ENCODE data around the gene UFD1. TPM values are rescaled to one million over a fixed set of nuclear protein-coding genes. Genes with fewer than 3 reads are reported as not detected.

Gene UFD1
- total RNA-seq, 2 experiments from 2014 or later, result 65.0 to 78.0 TPM

DNA sequence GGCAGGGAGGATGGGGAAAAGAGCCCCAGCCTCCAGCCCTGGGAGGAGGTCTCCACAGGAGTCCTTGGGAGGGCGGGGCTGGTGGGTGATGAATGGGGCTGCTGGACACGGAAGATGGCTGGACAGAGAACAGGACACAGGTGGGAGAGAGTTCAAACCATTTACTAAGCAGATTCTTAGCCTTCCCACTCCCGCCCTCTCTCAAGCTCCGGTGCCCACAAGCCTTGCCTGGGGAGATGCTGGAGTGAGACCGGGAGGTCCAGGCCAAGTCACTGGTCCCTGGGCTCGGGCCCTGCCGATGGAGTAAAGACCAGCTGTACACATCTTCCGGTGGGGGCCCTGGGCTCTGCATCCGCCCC lies 43.9 kb upstream of the UFD1 start:
- H3K27ac Mint-ChIP-seq, result no peak overlapping the region
- peaks cover 15% of the 10 kb centered on the region for H3K36me3 Mint-ChIP-seq (ENCODE audit: low read depth)
- no peaks in the 10 kb centered on the region for H3K9me3 Mint-ChIP-seq
- H3K4me3 Mint-ChIP-seq, result no peak overlapping the region
- DNase-seq (no peak), ATAC-seq (no peak)
- POLR2A ChIA-PET, result interaction anchor here (1.0 to 2.4 kb wide), 2 partner anchors 17 to 107 kb away, joined by 3 to 6 read pairs; no protein-coding TSS in a partner anchor
- no peak for TF ChIP-seq CTCF (IDR thresholded peaks at IDR 0.05)
- H3K4me1 Mint-ChIP-seq (ENCODE audit: low read depth), result peaks cover 9% of the 10 kb centered on the region
- CTCF ChIA-PET, result interaction anchor here (2.9 kb wide), 1 partner anchor 107 kb away, joined by 10 read pairs; no protein-coding TSS in a partner anchor
- peaks cover 22% of the 10 kb centered on the region for H3K27me3 Mint-ChIP-seq
- intact Hi-C loops (cut with micrococcal nuclease), result loop anchor here (10.0 kb wide), 1 partner anchor 92 kb away; no protein-coding TSS in a partner anchor

- intact Hi-C loops (cut with micrococcal nuclease), result loop anchor here (10.0 kb wide), 1 partner anchor 92 kb away; no protein-coding TSS in a partner anchor
- H3K27ac Mint-ChIP-seq, result no peak overlapping the region
- no peaks in the 10 kb centered on the region for H3K9me3 Mint-ChIP-seq
- ChIA-PET POLR2A (interaction anchor here (2.4 kb wide), 1 partner anchor 107 kb away, joined by 6 read pairs; no protein-coding TSS in a partner anchor), CTCF (interaction anchor here (0.8 to 2.9 kb wide), 2 partner anchors 21 to 107 kb away, joined by 3 to 10 read pairs; no protein-coding TSS in a partner anchor)
- ATAC-seq (no peak), DNase-seq (no peak)
- peaks cover 20% of the 10 kb centered on the region for H3K36me3 Mint-ChIP-seq (ENCODE audit: low read depth)
- H3K27me3 Mint-ChIP-seq, result peaks cover 22% of the 10 kb centered on the region
- TF ChIP-seq CTCF (IDR thresholded peaks at IDR 0.05), result no peak
- peaks cover 9% of the 10 kb centered on the region for H3K4me1 Mint-ChIP-seq (ENCODE audit: low read depth)
- no peak overlapping the region for H3K4me3 Mint-ChIP-seq
Observed at GRCh38 chr22:19522190-19522880, 43.3 kb upstream of the UFD1 start.

DNA sequence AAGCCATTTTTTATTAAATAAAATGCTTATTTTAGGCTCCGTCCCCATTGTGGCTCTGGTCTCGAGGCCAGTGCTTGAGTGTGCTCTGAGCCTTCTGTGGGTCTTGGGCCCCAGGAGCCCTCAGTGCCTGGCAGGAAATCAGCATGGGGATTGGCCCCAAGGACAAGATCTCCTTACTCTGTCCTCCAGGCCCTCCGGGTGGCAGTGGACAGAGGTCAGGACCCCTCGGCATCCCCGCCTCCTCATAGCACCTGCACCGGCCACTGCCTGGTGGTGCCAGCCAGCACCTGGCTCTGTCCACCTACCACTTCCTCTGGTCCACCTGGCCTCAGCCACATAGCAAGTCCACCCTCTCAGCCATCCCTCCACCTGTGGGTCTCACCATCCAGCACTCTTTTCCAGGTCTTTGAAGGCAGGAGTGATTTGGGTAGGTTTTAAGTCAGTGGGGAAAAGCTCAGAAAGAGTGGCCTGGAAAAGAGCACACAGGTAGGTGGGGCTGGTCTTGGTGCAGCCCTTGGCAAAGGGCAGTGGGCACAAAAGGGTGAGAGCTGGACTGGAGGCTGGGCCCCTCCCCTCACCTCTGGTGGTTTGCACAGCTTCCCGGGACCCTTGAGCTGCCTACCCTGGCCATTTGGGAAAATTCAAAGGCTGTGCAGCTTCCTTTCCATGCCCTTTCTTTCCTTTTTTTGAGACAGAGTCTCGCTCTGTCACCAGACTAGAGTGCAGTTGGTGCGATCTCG lies 41.7 kb upstream of the UFD1 start:
- no peak overlapping the region for H3K4me3 Mint-ChIP-seq
- H3K36me3 Mint-ChIP-seq (ENCODE audit: low read depth), result peaks cover 25% of the 10 kb centered on the region
- no peaks in the 10 kb centered on the region for H3K9me3 Mint-ChIP-seq
- POLR2A ChIA-PET, result interaction anchor here (1.0 to 2.4 kb wide), 4 partner anchors 11 to 109 kb away, joined by 3 to 7 read pairs (median 4); no protein-coding TSS in a partner anchor
- no peak for DNase-seq
- H3K4me1 Mint-ChIP-seq (ENCODE audit: low read depth), result peaks cover 9% of the 10 kb centered on the region
- H3K27ac Mint-ChIP-seq, result no peak overlapping the region
- H3K27me3 Mint-ChIP-seq, result peaks cover 17% of the 10 kb centered on the region
- CTCF ChIA-PET, result no interaction called here
- intact Hi-C loops (cut with micrococcal nuclease), result loop anchor here (10.0 kb wide), 1 partner anchor 94 kb away; no protein-coding TSS in a partner anchor
- TF ChIP-seq CTCF (IDR thresholded peaks at IDR 0.05), result no peak
- ATAC-seq, result no peak

- POLR2A ChIA-PET, result interaction anchor here (1.3 kb wide), 1 partner anchor 18 kb away, joined by 7 read pairs; no protein-coding TSS in a partner anchor
- TF ChIP-seq CTCF (IDR thresholded peaks at IDR 0.05), result no peak
- CTCF ChIA-PET, result no interaction called here
- Mint-ChIP-seq H3K36me3 (ENCODE audit: low read depth) (peaks cover 32% of the 10 kb centered on the region), H3K4me1 (ENCODE audit: low read depth) (peaks cover 8% of the 10 kb centered on the region), H3K27me3 (peaks cover 14% of the 10 kb centered on the region), H3K9me3 (no peaks in the 10 kb centered on the region), H3K27ac (no peak overlapping the region), H3K4me3 (no peak overlapping the region)
- intact Hi-C loops (cut with micrococcal nuclease), result loop anchor here (10.0 kb wide), 1 partner anchor 95 kb away; no protein-coding TSS in a partner anchor
- no peak for ATAC-seq
- DNase-seq, result no peak
Observed at GRCh38 chr22:19520007-19520406, 41.0 kb upstream of the UFD1 start.

Data from activated CD8-positive, alpha-beta T cell treated with anti-CD3 and anti-CD28 coated beads for 36 hours (primary cell).